Stimulated activated CD4-positive, alpha-beta T cell treated with anti-CD3 and anti-CD28 coated beads, Interleukin-2, amount 100 ng/mL, for 48 hours (primary cell): ENCODE data around the gene RTN3.
"Not testable (repeated sequence)": the region's sequence is repeated elsewhere in the genome, so short reads cannot be mapped to it uniquely, and the experiment has no call there.

Experiments
- DNase-seq, 2 donors: peaks; one replicate each; pipeline ENCODE4 v3.0.0-alpha.2; 2020

Gene RTN3

DNA sequence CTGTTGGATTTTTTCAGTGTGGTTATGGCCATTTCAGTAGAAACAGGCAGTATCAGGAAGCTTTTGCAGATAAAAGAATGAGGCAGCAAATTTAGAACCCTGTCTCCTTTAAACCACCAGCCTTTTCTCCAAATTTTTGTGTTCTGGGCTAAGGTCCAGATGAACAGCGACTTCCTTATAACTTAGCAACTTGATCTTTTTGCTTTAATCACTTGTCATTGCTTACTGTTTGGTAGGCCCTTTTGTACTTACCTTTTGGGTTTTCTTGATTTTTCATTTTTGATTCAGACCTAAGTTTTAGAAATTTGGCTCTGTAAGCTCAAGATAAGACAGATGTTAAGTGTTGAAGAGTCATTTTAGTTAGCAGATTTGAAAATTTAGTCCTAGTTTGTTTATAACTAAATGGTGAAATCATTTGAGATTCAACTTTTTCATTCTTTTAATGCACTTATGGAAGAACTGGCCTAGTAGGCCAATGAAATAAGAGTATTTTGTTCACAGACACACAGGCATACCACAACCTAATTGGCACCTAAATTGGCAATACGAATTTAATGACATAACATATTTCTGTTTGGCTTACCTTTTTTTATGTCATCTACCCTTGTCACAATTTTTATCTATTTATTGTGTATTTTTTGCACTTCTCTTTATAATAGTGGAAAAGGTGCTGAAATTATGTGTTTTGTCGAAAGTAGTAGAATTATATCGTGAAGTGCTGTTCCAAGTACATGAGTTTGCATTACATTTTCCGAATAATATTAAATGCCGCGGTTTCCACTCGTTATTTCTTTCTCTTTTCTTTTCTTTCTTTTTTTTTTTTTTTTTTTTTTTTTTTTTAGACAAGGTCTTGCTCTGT, 2.1 kb downstream of the RTN3 start:
- DNase-seq: no peak

GRCh38 chr11:63685158-63685721, 3.9 kb downstream of the RTN3 start:
- not testable (repeated sequence) for DNase-seq

- DNase-seq: no peak
Observed at GRCh38 chr11:63686926-63687325, 5.6 kb downstream of the RTN3 start.

GRCh38 chr11:63687845-63688244, 6.5 kb downstream of the RTN3 start:
- no peak for DNase-seq

DNA sequence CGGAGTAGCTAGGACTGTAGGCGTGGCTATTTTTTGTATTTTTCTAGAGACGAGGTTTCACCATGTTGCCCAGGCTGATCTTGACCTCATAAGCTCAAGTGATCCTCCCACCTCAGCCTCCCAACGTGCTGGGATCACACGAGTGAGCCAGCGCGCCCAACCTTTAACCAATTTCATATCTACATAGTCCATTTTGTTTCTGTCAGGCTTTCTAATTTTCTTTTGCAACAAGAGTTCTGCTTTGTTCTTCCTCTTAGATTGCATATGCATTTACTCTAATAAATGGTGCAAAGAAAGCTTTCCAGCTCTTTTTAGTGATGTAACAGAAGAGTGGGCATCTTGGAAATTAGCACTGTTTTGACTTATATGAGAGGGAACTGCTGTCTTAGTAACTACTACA, 13.3 kb downstream of the RTN3 start:
- DNase-seq: no peak

DNA sequence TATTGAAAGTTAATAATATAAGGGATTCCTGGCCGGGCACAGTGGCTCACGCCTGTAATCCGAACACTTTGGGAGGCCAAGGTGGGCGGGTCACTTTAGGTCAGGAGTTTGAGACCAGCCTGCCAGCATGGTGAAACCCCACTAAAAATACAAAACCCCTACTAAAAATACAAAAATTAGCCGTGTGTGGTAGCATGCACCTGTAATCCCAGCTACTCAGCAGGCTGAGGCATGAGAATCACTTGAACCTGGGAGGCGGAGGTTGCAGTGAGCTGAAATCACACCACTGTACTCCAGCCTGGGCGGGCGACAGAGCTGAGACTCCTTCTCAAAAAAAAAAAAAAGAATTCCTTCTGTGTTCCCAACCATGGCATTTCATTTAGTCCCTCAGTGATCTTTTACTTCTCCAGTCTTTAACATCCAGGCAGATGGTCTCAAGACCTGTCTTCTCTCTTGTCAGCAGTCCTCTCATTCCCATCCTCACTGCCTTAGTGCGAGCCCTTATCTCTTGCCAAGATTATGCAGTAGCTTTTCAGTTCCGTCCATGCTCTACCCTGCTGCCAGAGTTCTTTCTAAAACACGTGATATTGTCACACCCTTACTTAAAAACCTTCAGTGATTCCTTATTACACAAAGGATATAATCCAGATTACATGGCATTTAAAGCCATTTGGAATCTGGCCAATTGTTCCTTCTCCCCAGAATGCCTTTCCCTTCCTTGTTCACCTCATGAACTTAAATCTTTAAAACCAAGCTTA, 17.9 kb downstream of the RTN3 start:
- DNase-seq: no peak

GRCh38 chr11:63699896-63700295, 18.6 kb downstream of the RTN3 start:
- DNase-seq: no peak

DNA sequence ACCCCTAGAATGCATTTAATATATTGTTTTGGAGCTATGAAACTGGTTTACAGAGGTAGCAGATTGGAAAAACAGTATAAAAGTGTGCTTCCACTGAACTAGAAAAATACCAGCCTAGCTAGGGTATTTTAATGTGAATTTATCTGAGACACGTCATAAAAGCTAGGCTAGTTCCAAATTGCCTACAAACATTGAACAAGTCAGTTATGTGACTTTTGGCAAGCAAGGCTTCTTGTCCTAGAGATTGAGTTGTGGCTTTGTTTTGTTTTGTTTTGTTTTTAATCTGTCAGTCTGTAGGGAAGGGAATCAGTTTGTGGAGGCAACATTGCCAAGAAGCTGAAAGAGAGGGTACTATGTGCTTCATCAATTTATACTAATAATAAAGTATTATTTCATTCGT, 24.2 kb downstream of the RTN3 start:
- no peak for DNase-seq

GRCh38 chr11:63708764-63709163, 27.5 kb downstream of the RTN3 start:
- no peak for DNase-seq

DNA sequence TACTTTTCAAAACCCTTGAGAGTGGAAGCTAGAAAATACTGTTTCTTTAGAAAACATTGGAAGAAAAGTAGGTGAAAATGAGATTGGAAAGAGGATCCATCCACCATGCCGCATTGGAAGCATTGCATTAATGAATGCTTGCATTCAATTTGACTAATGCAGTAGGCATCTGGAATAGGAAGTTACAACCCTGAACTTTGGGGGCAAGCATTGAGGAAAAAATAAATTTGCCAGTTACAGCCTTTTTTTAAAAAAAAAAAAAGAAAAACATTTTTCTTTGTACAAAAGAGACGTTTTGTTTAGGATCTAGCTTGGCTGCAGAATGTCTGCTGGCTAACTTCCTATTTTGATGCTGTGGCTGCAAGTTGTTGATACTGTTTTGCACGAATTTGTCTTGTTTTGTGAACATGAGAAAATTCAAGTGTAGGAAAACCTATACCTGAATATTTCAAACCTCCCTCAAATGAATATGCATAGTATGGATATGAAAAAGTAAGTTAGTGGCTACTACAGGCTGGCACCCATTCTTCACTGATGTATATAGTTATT, 28.1 kb downstream of the RTN3 start:
- no peak for DNase-seq

DNA sequence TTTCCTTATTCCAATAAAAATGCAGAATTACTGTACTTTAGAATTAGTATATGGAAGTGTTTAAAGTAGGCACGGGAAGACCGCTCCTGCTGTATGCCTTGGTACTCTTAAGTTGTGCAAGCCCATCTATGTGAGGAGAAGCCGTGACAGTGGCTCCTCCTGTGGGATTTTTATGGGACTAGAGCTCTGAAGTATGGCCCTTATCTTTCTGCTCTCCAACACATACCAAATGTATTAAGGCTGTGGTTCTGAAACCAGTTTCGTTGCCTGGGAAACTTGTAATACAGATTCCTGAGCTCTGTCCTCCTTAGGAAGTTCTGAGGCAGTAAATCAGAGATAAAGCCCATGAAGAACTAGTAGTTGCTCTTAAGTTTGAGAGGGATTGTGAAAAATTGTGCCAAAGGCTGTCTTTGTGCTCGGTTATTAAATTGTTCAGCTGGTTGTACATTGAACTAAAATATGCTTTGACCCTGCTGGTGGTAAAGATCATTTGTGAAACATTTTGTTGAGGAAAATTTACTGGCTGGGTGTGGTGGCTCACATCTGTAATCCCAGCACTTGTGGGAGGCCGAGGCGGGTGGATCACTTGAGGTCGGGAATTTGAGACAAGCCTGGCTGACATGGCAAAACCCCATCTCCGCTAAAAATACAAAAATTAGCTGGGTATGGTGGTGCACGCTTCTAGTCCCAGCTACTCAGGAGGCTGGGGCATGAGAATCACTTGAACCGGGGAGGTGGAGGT, 29.3 kb downstream of the RTN3 start:
- no peak for DNase-seq

GRCh38 chr11:63711838-63712237, 30.5 kb downstream of the RTN3 start:
- no peak for DNase-seq

DNA sequence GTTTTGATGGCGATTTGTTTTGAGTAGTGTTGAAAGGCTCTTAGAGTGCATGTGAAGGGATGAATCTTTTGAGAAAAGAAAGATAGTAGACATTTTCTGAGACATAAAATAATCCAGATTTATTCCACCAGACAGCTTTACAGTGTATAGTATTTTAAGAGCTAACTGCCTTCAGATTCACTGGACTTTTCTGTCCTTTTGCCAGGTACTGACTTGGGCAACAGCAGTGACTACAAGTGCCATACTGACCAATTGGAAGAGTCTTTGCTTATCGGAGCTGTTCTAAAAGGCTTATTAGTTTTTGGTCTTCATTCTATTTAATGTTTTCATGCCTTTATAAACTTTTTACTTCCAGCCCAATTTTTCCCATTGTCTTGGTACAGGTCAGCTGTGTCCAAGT, 32.5 kb downstream of the RTN3 start:
- DNase-seq: no peak

- no peak for DNase-seq
Observed at GRCh38 chr11:63716046-63716445, 34.7 kb downstream of the RTN3 start.

DNA sequence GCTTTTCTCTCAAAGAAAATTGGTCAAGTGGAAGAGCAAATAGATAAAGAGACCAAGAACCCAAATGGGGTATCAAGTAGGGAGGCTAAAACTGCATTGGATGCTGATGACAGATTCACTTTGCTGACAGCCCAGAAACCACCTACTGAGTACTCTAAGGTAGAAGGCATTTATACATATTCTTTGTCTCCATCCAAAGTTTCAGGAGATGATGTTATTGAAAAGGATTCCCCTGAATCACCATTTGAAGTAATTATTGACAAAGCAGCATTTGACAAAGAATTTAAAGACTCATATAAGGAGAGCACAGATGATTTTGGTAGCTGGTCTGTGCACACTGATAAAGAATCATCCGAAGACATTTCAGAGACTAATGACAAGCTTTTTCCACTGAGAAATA, 37.7 kb downstream of the RTN3 start:
- no peak for DNase-seq

- DNase-seq: no peak
Observed at GRCh38 chr11:63719987-63720386, 38.7 kb downstream of the RTN3 start.

DNA sequence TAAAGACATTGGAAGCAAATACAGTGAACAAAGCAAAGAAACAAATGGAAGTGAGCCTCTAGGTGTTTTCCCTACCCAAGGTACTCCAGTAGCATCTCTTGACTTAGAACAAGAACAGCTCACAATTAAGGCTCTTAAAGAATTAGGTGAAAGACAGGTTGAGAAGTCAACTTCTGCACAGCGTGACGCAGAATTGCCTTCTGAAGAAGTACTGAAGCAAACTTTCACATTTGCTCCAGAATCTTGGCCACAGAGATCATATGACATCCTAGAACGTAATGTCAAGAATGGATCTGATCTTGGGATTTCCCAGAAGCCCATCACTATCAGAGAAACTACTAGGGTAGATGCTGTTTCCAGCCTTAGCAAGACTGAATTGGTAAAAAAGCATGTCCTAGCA, 39.3 kb downstream of the RTN3 start:
- no peak for DNase-seq

GRCh38 chr11:63729326-63729725, 48.0 kb downstream of the RTN3 start:
- no peak for DNase-seq

DNA sequence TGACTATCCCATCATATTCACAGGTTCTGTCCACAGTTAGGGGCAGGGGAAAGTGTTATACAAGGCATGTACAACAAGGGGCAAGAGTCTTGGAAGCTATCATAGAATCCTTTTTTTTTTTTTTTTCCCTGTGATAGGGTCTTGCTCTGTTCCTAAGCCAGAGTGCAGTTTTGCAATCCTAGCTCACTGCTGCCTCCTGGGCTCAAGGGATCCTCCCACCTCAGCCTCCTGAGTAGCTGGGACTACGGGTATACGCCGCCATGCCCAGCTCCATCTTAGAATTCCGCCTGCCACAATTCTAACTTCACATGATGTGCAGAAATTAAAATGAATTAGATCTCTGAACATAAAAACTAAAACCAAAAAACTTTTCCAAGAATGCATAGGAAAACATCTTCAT, 55.6 kb downstream of the RTN3 start:
- no peak for DNase-seq

- no peak for DNase-seq
Observed at GRCh38 chr11:63737718-63738117, 56.4 kb downstream of the RTN3 start.

- DNase-seq: peak; percentile 65 to 71
Observed at GRCh38 chr11:63738720-63739360, 57.5 kb downstream of the RTN3 start.
